Right forelimb (tissue), 1 donor: ENCODE data around the gene SIRT1.
"Not testable (repeated sequence)": the region's sequence is repeated elsewhere in the genome, so short reads cannot be mapped to it uniquely, and the experiment has no call there.

Experiments
- DNase-seq: peaks from one replicate; pipeline ENCODE4 v3.0.0-alpha.2; 2018

Gene SIRT1

GRCh38 chr10:67966035-67966434, 81.6 kb downstream of the SIRT1 start:
- not testable (repeated sequence) for DNase-seq
